HG02943 (cell line): ENCODE measurements around the gene PDGFD.

Experiments
- ATAC-seq: cut with Tn5 transposase; IDR thresholded peaks from one replicate; pipeline ENCODE4 v1.9.1; 2021; ENCODE audit warnings: mild to moderate bottlenecking, low read depth, moderate library complexity; ENCODE audit not compliant: unreplicated experiment

The PDGFD gene

GRCh38 chr11:103863497-103863896 is 300.4 kb downstream of the PDGFD start:
- ATAC-seq, result no peak

- ATAC-seq, result no peak
Measured at GRCh38 chr11:103862802-103863174, 301.2 kb downstream of the PDGFD start.

- ATAC-seq, result peak; percentile 83
Measured at GRCh38 chr11:103862094-103862801, 301.7 kb downstream of the PDGFD start.
